Tibial nerve (tissue), 3 donors: ENCODE measurements around the gene KIAA1191.

Experiments used
- POLR2A ChIP-seq, 2 donors: fragments of 450-650 bp; IDR thresholded peaks; one replicate each; pipeline ENCODE4 v1.6.1; 2017; ENCODE audit warnings: antibody characterized with exemption in 2 of 2, mild to moderate bottlenecking in 2 of 2, moderate library complexity in 2 of 2
- TF ChIP-seq, protein P1 (sequence below), 5 experiments: fragments of 200-600 bp in 3 of 5; fragments of 450-650 bp in 2 of 5; sonication (generic) in 3 of 5; IDR thresholded peaks; one replicate each; pipeline ENCODE4 v1.5.1; 2016 to 2019; ENCODE audit warnings: antibody characterized with exemption in 5 of 5, mild to moderate bottlenecking in 3 of 5, moderate library complexity in 2 of 5

DNA sequence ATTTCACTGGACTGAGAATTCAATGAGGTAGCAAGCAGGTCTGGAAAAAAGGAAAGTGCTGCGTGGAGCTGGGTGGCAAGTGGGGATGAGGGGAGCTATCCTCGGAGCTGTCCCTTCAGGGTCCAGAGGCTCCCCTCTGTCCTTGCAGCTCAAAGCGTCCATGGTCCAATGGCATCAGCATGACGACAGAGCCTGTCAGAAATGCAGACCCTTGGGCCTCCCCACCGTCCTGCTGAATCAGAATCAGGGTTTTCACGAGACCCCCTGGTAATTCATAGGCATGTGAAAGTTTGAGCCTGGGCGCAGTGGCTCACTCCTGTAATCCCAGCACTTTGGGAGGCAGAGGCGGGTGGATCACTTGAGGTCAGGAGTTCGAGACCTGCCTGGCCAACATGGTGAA, 32.5 kb upstream of the KIAA1191 start:
- TF ChIP-seq, protein P1, sequence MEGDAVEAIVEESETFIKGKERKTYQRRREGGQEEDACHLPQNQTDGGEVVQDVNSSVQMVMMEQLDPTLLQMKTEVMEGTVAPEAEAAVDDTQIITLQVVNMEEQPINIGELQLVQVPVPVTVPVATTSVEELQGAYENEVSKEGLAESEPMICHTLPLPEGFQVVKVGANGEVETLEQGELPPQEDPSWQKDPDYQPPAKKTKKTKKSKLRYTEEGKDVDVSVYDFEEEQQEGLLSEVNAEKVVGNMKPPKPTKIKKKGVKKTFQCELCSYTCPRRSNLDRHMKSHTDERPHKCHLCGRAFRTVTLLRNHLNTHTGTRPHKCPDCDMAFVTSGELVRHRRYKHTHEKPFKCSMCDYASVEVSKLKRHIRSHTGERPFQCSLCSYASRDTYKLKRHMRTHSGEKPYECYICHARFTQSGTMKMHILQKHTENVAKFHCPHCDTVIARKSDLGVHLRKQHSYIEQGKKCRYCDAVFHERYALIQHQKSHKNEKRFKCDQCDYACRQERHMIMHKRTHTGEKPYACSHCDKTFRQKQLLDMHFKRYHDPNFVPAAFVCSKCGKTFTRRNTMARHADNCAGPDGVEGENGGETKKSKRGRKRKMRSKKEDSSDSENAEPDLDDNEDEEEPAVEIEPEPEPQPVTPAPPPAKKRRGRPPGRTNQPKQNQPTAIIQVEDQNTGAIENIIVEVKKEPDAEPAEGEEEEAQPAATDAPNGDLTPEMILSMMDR (IDR thresholded peaks at IDR 0.05) = no peak
- TF ChIP-seq POLR2A (IDR thresholded peaks at IDR 0.05) = no peak
